Stimulated activated CD8-positive, alpha-beta memory T cell treated with anti-CD3 and anti-CD28 coated beads, Interleukin-7, amount 100 ng/mL, for 24 hours (primary cell): ENCODE results near the gene MRPL28.
"Not testable (repeated sequence)": the region's sequence is repeated elsewhere in the genome, so short reads cannot be mapped to it uniquely, and the experiment has no call there.

ENCODE experiments used
- DNase-seq: peaks from one replicate; pipeline ENCODE4 v3.0.0-alpha.2; 2020; ENCODE audit warnings: low read depth

Gene MRPL28

GRCh38 chr16:370443-370842 is at the start of gene MRPL28:
Gene MRPL28, minus strand, starts transcription at chr16:370538. Its CDS starts 320 bp downstream, at chr16:370218.
- DNase-seq = peak; percentile 88

GRCh38 chr16:415170-415498 is 44.8 kb upstream of the MRPL28 start:
- not testable (repeated sequence) for DNase-seq

- no peak for DNase-seq
Observed at GRCh38 chr16:414395-415169, 44.2 kb upstream of the MRPL28 start.

- no peak for DNase-seq
Observed at GRCh38 chr16:411576-412265, 41.4 kb upstream of the MRPL28 start.

- DNase-seq = no peak
Observed at GRCh38 chr16:410516-411178, 40.3 kb upstream of the MRPL28 start.

GRCh38 chr16:407253-407652 is 36.9 kb upstream of the MRPL28 start:
- no peak for DNase-seq

GRCh38 chr16:405548-406506 is 35.5 kb upstream of the MRPL28 start:
- no peak for DNase-seq

GRCh38 chr16:404971-405486 is 34.7 kb upstream of the MRPL28 start:
- DNase-seq = no peak

GRCh38 chr16:401468-402348 is 31.4 kb upstream of the MRPL28 start, which contains the start of gene DECR2:
Gene DECR2, plus strand, starts transcription at chr16:401885. Its CDS starts 79 bp downstream, at chr16:401964.
- peak; percentile 99 for DNase-seq

- DNase-seq = no peak
Observed at GRCh38 chr16:400061-400591, 29.8 kb upstream of the MRPL28 start.

GRCh38 chr16:399340-400019 is 29.1 kb upstream of the MRPL28 start:
- DNase-seq = no peak

- DNase-seq = no peak
Observed at GRCh38 chr16:398561-399339, 28.4 kb upstream of the MRPL28 start.

GRCh38 chr16:397736-398332 is 27.5 kb upstream of the MRPL28 start:
- DNase-seq = no peak

- no peak for DNase-seq
Observed at GRCh38 chr16:397135-397661, 26.9 kb upstream of the MRPL28 start, which contains the start of gene NME4. Gene NME4, plus strand, starts transcription at chr16:397199. Its CDS starts 24 bp downstream, at chr16:397223.

- DNase-seq = no peak
Observed at GRCh38 chr16:396605-397004, 26.3 kb upstream of the MRPL28 start.

GRCh38 chr16:396199-396598 is 25.9 kb upstream of the MRPL28 start:
- no peak for DNase-seq

GRCh38 chr16:392450-393030 is 22.2 kb upstream of the MRPL28 start:
- no peak for DNase-seq

- peak; percentile 74 for DNase-seq
Observed at GRCh38 chr16:391885-392335, 21.6 kb upstream of the MRPL28 start.
